Keratinocyte (primary cell): Measurements from ENCODE around the gene SETX. TPM values are rescaled to one million over a fixed set of nuclear protein-coding genes. Genes with fewer than 3 reads are reported as not detected.
A peak's percentile ranks its signal among the peaks of the same experiment; 100 is the strongest.

Experiments used
- DNase-seq: peaks from one replicate; pipeline ENCODE4 v3.0.0-alpha.2; 2011; ENCODE audit warnings: low read depth, missing footprints, low spot score
- FAIRE-seq: peaks from 2 replicates; lab custom pipeline; 2011; peaks lifted over from hg19 to GRCh38; lab: Jason Lieb, UNC
- H2AFZ ChIP-seq: 2 replicates; pipeline ENCODE4 v1.6.0; 2012; ENCODE audit warnings: low read length, control low read depth, inconsistent platforms; ENCODE audit not compliant: control insufficient read depth
- H3K27ac ChIP-seq: 2 replicates; pipeline ENCODE4 v1.5.1; 2011; ENCODE audit warnings: low read length; ENCODE audit not compliant: control insufficient read depth, insufficient read depth
- H3K27me3 ChIP-seq: 3 replicates; pipeline ENCODE4 v1.6.0; 2011; ENCODE audit warnings: low read length; ENCODE audit not compliant: control insufficient read depth, insufficient read depth; ENCODE audit errors: extremely low read depth
- H3K36me3 ChIP-seq, 2 experiments: 2 replicates in 1 of 2; 3 replicates in 1 of 2; pipeline ENCODE4 v1.5.1; 2011; ENCODE audit warnings: low read length in 2 of 2, mild to moderate bottlenecking in 1 of 2; ENCODE audit not compliant: control insufficient read depth in 2 of 2, insufficient read depth in 2 of 2; ENCODE audit errors: extremely low read depth in 1 of 2
- H3K4me1 ChIP-seq: 3 replicates; pipeline ENCODE4 v1.5.1; 2011; ENCODE audit warnings: low read length; ENCODE audit not compliant: control insufficient read depth, insufficient read depth; ENCODE audit errors: extremely low read depth
- H3K4me2 ChIP-seq: 3 replicates; pipeline ENCODE4 v1.6.0; 2011; ENCODE audit warnings: low read depth, low read length; ENCODE audit not compliant: control insufficient read depth, insufficient read depth; ENCODE audit errors: extremely low read depth
- H3K4me3 ChIP-seq, 3 experiments: fragments of 200-600 bp in 1 of 3; sonication (generic) in 1 of 3; 2 replicates in 2 of 3; 3 replicates in 1 of 3; pipeline ENCODE4 v1.5.1; 2011 to 2016; ENCODE audit warnings: low read length in 3 of 3, mild to moderate bottlenecking in 3 of 3, control low read depth in 2 of 3, inconsistent platforms in 1 of 3, low read depth in 1 of 3, mixed read lengths in 1 of 3, mixed run types in 1 of 3, moderate library complexity in 1 of 3; ENCODE audit not compliant: control insufficient read depth in 2 of 3, insufficient read depth in 2 of 3; ENCODE audit errors: extremely low read depth in 1 of 3
- H3K79me2 ChIP-seq: 2 replicates; pipeline ENCODE4 v1.6.0; 2012; ENCODE audit warnings: low read length; ENCODE audit not compliant: control insufficient read depth, insufficient read depth
- H3K9ac ChIP-seq: 3 replicates; pipeline ENCODE4 v1.6.0; 2011; ENCODE audit warnings: low read length; ENCODE audit not compliant: control insufficient read depth, insufficient read depth; ENCODE audit errors: extremely low read depth
- H3K9me1 ChIP-seq: 3 replicates; pipeline ENCODE4 v1.6.0; 2011; ENCODE audit warnings: low read length; ENCODE audit not compliant: control insufficient read depth, insufficient read depth; ENCODE audit errors: extremely low read depth
- H3K9me3 ChIP-seq: 2 replicates; pipeline ENCODE4 v1.5.1; 2012; ENCODE audit warnings: low read depth, low read length; ENCODE audit not compliant: control insufficient read depth
- H4K20me1 ChIP-seq: 3 replicates; pipeline ENCODE4 v1.6.0; 2011; ENCODE audit warnings: low read length; ENCODE audit not compliant: control insufficient read depth, insufficient read depth; ENCODE audit errors: extremely low read depth
- CTCF ChIP-seq, 3 experiments: IDR thresholded peaks in 1 of 3; conservative IDR thresholded peaks in 1 of 3; optimal IDR thresholded peaks in 1 of 3; 2 replicates in 2 of 3; 3 replicates in 1 of 3; pipeline versions ENCODE3 to v1.5.1; 2011; ENCODE audit warnings: low read length in 3 of 3, mild to moderate bottlenecking in 3 of 3, moderate library complexity in 2 of 3, control low read depth in 1 of 3, inconsistent platforms in 1 of 3; ENCODE audit not compliant: insufficient read depth in 2 of 3; ENCODE audit errors: extremely low read depth in 1 of 3
- EZH2 ChIP-seq: IDR thresholded peaks from one replicate; pipeline ENCODE4 v1.6.1; 2012; ENCODE audit warnings: inconsistent platforms, mild to moderate bottlenecking, low read length, moderate library complexity
- dilution Hi-C: fragments of 300-500 bp; cut with MboI; formaldehyde crosslinking; loops from one replicate; pipeline ENCODE4 v1.7.0; 2020; ENCODE audit warnings: low sequenced_read_pairs; ENCODE audit not compliant: extremely low pct_ligation_motif_present
- polyA plus RNA-seq, 5 experiments: library from polyadenylated mRNA; depleted of rRNA in 3 of 5; stranded (reverse) in 3 of 5; stranded (forward) in 1 of 5; unstranded in 1 of 5; fragments of >200 nt; gene quantifications; 1 replicate in 1 of 5; 2 replicates in 3 of 5; 3 replicates in 1 of 5; pipeline versions ENCODE4 v1.2.1 to v1.2.3, GENCODE V29; 2011 to 2012; ENCODE audit warnings: missing spikeins in 2 of 5, low read depth in 1 of 5, low replicate concordance in 1 of 5

The SETX gene
- polyA plus RNA-seq, 1 donor (not counting 4 experiments of a cell fraction or from before 2014, with no cell fraction given) = 23.8 TPM

- no peaks in the 10 kb centered on the region for H3K27me3 ChIP-seq
- H3K9me1 ChIP-seq = no peaks in the 10 kb centered on the region
- peaks cover 13% of the 10 kb centered on the region for H3K9me3 ChIP-seq
- H2AFZ ChIP-seq = no peak overlapping the region
- peaks cover 22 to 38% of the 10 kb centered on the region in 2 experiments for H3K36me3 ChIP-seq
- FAIRE-seq = no peak
- peaks cover 7% of the 10 kb centered on the region for H4K20me1 ChIP-seq
- H3K79me2 ChIP-seq = no peaks in the 10 kb centered on the region
- H3K4me2 ChIP-seq = no peak overlapping the region
- no peak overlapping the region for H3K9ac ChIP-seq
- no peak for DNase-seq
- TF ChIP-seq CTCF (optimal IDR thresholded peaks at IDR 0.05 in 1 of 3, IDR thresholded peaks at IDR 0.05 in 1 of 3, conservative IDR thresholded peaks at IDR 0.05 in 1 of 3; ENCODE audit: extremely low read depth in 1 of 3, insufficient read depth in 2 of 3, low read length in 3 of 3) (peak; percentile 45 to 57 (median 52)), EZH2 (no peak)
- peak overlapping the region; percentile 93 for H3K27ac ChIP-seq
- H3K4me3 ChIP-seq = no peak overlapping the region
- H3K4me1 ChIP-seq = no peaks in the 10 kb centered on the region
- dilution Hi-C loops = no loop called here
Measured at GRCh38 chr9:132268725-132269352, 85.9 kb downstream of the SETX start.

DNA sequence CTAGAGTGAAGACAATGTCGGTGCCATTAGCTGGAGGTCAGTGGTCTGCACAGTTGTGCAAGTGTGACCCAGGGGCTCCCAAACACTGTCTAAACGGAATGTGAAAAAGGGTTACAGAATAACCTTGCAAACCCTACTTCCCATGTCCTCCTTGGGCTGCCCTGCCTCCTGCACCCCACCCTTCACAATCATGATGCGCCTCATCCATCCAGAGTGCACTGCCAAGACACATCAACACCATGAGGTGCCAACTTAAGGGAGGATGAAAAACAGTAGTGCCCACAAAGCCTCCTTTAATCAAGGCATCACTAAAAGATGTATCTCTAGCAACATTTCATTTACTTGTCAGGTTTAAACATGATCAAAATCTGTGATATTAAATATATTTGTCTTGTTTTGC is 87.1 kb downstream of the SETX start:
- dilution Hi-C loops = no loop called here
- Histone ChIP-seq H2AFZ (no peak overlapping the region), H3K4me1 (no peaks in the 10 kb centered on the region), H3K27ac (no peak overlapping the region), H3K9me1 (no peaks in the 10 kb centered on the region), H3K9me3 (peaks cover 13% of the 10 kb centered on the region), H3K27me3 (no peaks in the 10 kb centered on the region), H3K9ac (no peak overlapping the region), H4K20me1 (peaks cover 7% of the 10 kb centered on the region), H3K79me2 (no peaks in the 10 kb centered on the region), H3K4me3 (no peak overlapping the region), H3K4me2 (no peak overlapping the region), H3K36me3 (peaks cover 27 to 42% of the 10 kb centered on the region in 2 experiments)
- FAIRE-seq (no peak), DNase-seq (no peak)
- TF ChIP-seq EZH2 (no peak), CTCF (optimal IDR thresholded peaks at IDR 0.05 in 1 of 3, IDR thresholded peaks at IDR 0.05 in 1 of 3, conservative IDR thresholded peaks at IDR 0.05 in 1 of 3; ENCODE audit: extremely low read depth in 1 of 3, insufficient read depth in 2 of 3, low read length in 3 of 3) (no peak)
